B cell (primary cell): Measurements from ENCODE around the gene SLC41A3. TPM values are rescaled to one million over a fixed set of nuclear protein-coding genes. Genes with fewer than 3 reads are reported as not detected.

Experiments
- ATAC-seq: fragments of 200-7000 bp; cut with Tn5 transposase; one replicate; pipeline ENCODE4 v1.10.0; 2021; ENCODE audit warnings: low read depth, mild to moderate bottlenecking, moderate number of reproducible peaks, moderate library complexity
- CTCF ChIA-PET: fragments of 350-600 bp; sonication (Branson Sonifier 250); formaldehyde crosslinking; loops from one replicate; lab custom pipeline; 2021; ENCODE audit warnings: antibody characterized with exemption, inconsistent platforms; lab: Charles Lee
- POLR2A ChIA-PET: fragments of 350-600 bp; sonication (Branson Sonifier 250); formaldehyde crosslinking; loops from one replicate; lab custom pipeline; 2021; ENCODE audit warnings: antibody characterized with exemption; lab: Charles Lee
- DNase-seq: peaks from one replicate; pipeline ENCODE4 v3.0.0; 2013
- H2AFZ ChIP-seq: 2 replicates; pipeline ENCODE4 v1.6.1; 2012; ENCODE audit warnings: mild to moderate bottlenecking, low read depth, low read length; ENCODE audit not compliant: insufficient read depth, poor library complexity, severe bottlenecking
- H3K27ac ChIP-seq, 2 donors: 1 replicate in 1 of 2; 2 replicates in 1 of 2; pipeline ENCODE4 v1.5.1; 2012 to 2013; ENCODE audit warnings: low read length in 2 of 2, mild to moderate bottlenecking in 2 of 2, moderate library complexity in 1 of 2
- H3K27me3 ChIP-seq, 4 experiments: fragments of 200-600 bp in 1 of 4; sonication (generic) in 1 of 4; replicated peaks in 1 of 4; 1 replicate in 2 of 4; 2 replicates in 2 of 4; pipeline versions ENCODE4 v1.6.1 to v1.7.0; 2013 to 2016; ENCODE audit warnings: low read length in 3 of 4, mild to moderate bottlenecking in 2 of 4, mixed read lengths in 1 of 4, moderate library complexity in 1 of 4; ENCODE audit not compliant: insufficient read depth in 4 of 4, control insufficient read depth in 3 of 4; ENCODE audit errors: control extremely low read depth in 1 of 4
- H3K36me3 ChIP-seq, 2 experiments: replicated peaks in 1 of 2; 1 replicate in 1 of 2; 2 replicates in 1 of 2; pipeline versions ENCODE4 v1.6.1 to v1.7.1; 2013; ENCODE audit warnings: low read length in 1 of 2; ENCODE audit not compliant: insufficient read depth in 2 of 2, control insufficient read depth in 1 of 2; ENCODE audit errors: control extremely low read depth in 1 of 2, extremely low read depth in 1 of 2
- H3K4me1 ChIP-seq, 2 donors: fragments of 200-600 bp in 1 of 2; sonication (generic) in 1 of 2; 1 replicate in 1 of 2; 2 replicates in 1 of 2; pipeline versions ENCODE4 v1.5.1 to v1.6.1; 2013 to 2017; ENCODE audit warnings: low read length in 2 of 2; ENCODE audit not compliant: control insufficient read depth in 2 of 2, insufficient read depth in 2 of 2
- H3K4me2 ChIP-seq: replicated peaks from 2 replicates; pipeline ENCODE3; 2012; ENCODE audit warnings: mild to moderate bottlenecking, low read depth, low read length; ENCODE audit not compliant: poor library complexity, severe bottlenecking
- H3K4me3 ChIP-seq, 5 experiments: fragments of 200-600 bp in 1 of 5; sonication (generic) in 1 of 5; 1 replicate in 3 of 5; 2 replicates in 2 of 5; pipeline versions ENCODE4 v1.5.1 to v1.7.0; 2011 to 2016; ENCODE audit warnings: low read length in 4 of 5, mild to moderate bottlenecking in 4 of 5, low read depth in 2 of 5, control low read depth in 1 of 5, moderate library complexity in 1 of 5; ENCODE audit not compliant: insufficient read depth in 1 of 5; ENCODE audit errors: control extremely low read depth in 1 of 5, extremely low read depth in 1 of 5
- H3K79me2 ChIP-seq: fragments of 200-600 bp; sonication (generic); one replicate; pipeline ENCODE4 v1.6.0; 2016; ENCODE audit warnings: low read length; ENCODE audit not compliant: control insufficient read depth, insufficient read depth
- H3K9ac ChIP-seq: fragments of 200-600 bp; sonication (generic); 2 replicates; pipeline ENCODE4 v1.6.1; 2017; ENCODE audit warnings: mild to moderate bottlenecking, low read length, moderate library complexity
- H3K9me3 ChIP-seq, 3 donors: one replicate each; pipeline versions ENCODE4 v1.6.1 to v1.7.1; 2013; ENCODE audit warnings: low read length in 2 of 3; ENCODE audit not compliant: control insufficient read depth in 2 of 3, insufficient read depth in 1 of 3; ENCODE audit errors: control extremely low read depth in 1 of 3
- H4K20me1 ChIP-seq: 2 replicates; pipeline ENCODE4 v1.6.0; 2012; ENCODE audit warnings: mild to moderate bottlenecking, low read length; ENCODE audit not compliant: insufficient read depth, control insufficient read depth, poor library complexity, severe bottlenecking
- H3K27ac Mint-ChIP-seq: one replicate; pipeline ENCODE4 v1.8.0; 2021; ENCODE audit warnings: mixed read lengths
- H3K27me3 Mint-ChIP-seq: one replicate; pipeline ENCODE4 v1.8.0; 2021; ENCODE audit warnings: mixed read lengths
- H3K4me1 Mint-ChIP-seq: one replicate; pipeline ENCODE4 v1.8.0; 2021; ENCODE audit warnings: mixed read lengths
- H3K4me3 Mint-ChIP-seq: one replicate; pipeline ENCODE4 v1.8.0; 2021; ENCODE audit warnings: mixed read lengths
- H3K9me3 Mint-ChIP-seq: one replicate; pipeline ENCODE4 v1.8.0; 2022; ENCODE audit warnings: mixed read lengths; ENCODE audit not compliant: insufficient read depth
- CTCF ChIP-seq: fragments of 200-600 bp; IDR thresholded peaks from one replicate; pipeline ENCODE4 v1.8.0; 2022; ENCODE audit warnings: antibody characterized with exemption, mild to moderate bottlenecking
- EZH2 ChIP-seq: IDR thresholded peaks from 2 replicates; pipeline ENCODE4 v1.6.1; 2012; ENCODE audit warnings: borderline replicate concordance, low read depth, mild to moderate bottlenecking, moderate library complexity, low read length; ENCODE audit not compliant: insufficient read depth, poor library complexity, severe bottlenecking
- WGBS: methylation state at CpG from one replicate; pipeline ENCODE4 v1.1.5; 2013; ENCODE audit warnings: missing lambda C conversion rate; ENCODE audit not compliant: insufficient coverage; 5-methylcytosine and 5-hydroxymethylcytosine counted together
- intact Hi-C: fragments of 100-400 bp; cut with micrococcal nuclease; formaldehyde crosslinking; loops from one replicate; pipeline ENCODE4 v1.10.0; 2022
- polyA plus RNA-seq: library from polyadenylated mRNA; depleted of rRNA; stranded (reverse); fragments of >200 nt; gene quantifications from 2 replicates; pipeline ENCODE4 v1.2.3, GENCODE V29; 2012
- total RNA-seq, 2 donors: library from RNA; stranded (reverse); fragments of 120-200 nt in 1 of 2; gene quantifications; 1 replicate in 1 of 2; 2 replicates in 1 of 2; pipeline versions ENCODE4 v1.2.3 to v1.2.4, GENCODE V29; 2013 to 2022

Gene SLC41A3
- total and polyA plus RNA-seq, 2 donors (not counting 1 experiment from before 2014, with no cell fraction given): 34.2 to 39.3 TPM

GRCh38 chr3:126108676-126109050, 24.7 kb upstream of the SLC41A3 start:
- Mint-ChIP-seq H3K4me3 (no peak overlapping the region), H3K27ac (no peak overlapping the region), H3K9me3 (no peaks in the 10 kb centered on the region), H3K4me1 (no peaks in the 10 kb centered on the region), H3K27me3 (no peaks in the 10 kb centered on the region)
- Histone ChIP-seq H3K4me2 (no peak overlapping the region), H3K27ac (no peak overlapping the region), H3K4me3 (no peak overlapping the region), H3K9ac (no peak overlapping the region), H3K36me3 (no peaks in the 10 kb centered on the region), H3K4me1 (no peaks in the 10 kb centered on the region), H3K9me3 (no peaks in the 10 kb centered on the region), H2AFZ (no peak overlapping the region), H3K79me2 (no peaks in the 10 kb centered on the region), H4K20me1 (no peaks in the 10 kb centered on the region), H3K27me3 (no peaks in the 10 kb centered on the region)
- TF ChIP-seq EZH2: no peak
- 98% methylated on average over 5 of the region's 5 CpGs for WGBS
- CTCF ChIA-PET: no interaction called here
- intact Hi-C loops: no loop called here
- no peak for DNase-seq
- ATAC-seq: no peak
- POLR2A ChIA-PET: no interaction called here

GRCh38 chr3:126107957-126108675, 24.2 kb upstream of the SLC41A3 start:
- Mint-ChIP-seq H3K4me1 (no peaks in the 10 kb centered on the region), H3K27ac (no peak overlapping the region), H3K9me3 (no peaks in the 10 kb centered on the region), H3K4me3 (no peak overlapping the region), H3K27me3 (no peaks in the 10 kb centered on the region)
- ATAC-seq (no peak), DNase-seq (no peak)
- H2AFZ ChIP-seq: no peak overlapping the region
- no peak overlapping the region for H3K4me2 ChIP-seq
- no peak overlapping the region for H3K27ac ChIP-seq
- TF ChIP-seq CTCF (no peak), EZH2 (no peak)
- H3K79me2 ChIP-seq: no peaks in the 10 kb centered on the region
- ChIA-PET POLR2A (no interaction called here), CTCF (no interaction called here)
- H4K20me1 ChIP-seq: no peaks in the 10 kb centered on the region
- no peak overlapping the region for H3K9ac ChIP-seq
- intact Hi-C loops: no loop called here
- WGBS: 95% methylated on average over 6 of the region's 8 CpGs
- no peaks in the 10 kb centered on the region for H3K27me3 ChIP-seq
- no peaks in the 10 kb centered on the region for H3K36me3 ChIP-seq
- no peaks in the 10 kb centered on the region for H3K9me3 ChIP-seq
- no peaks in the 10 kb centered on the region for H3K4me1 ChIP-seq
- no peak overlapping the region for H3K4me3 ChIP-seq
